GM21447 (cell line): ENCODE results near the gene IZUMO2.

ENCODE experiments used
- ATAC-seq: cut with Tn5 transposase; IDR thresholded peaks from one replicate; pipeline ENCODE4 v1.9.1; 2021; ENCODE audit not compliant: unreplicated experiment

Gene IZUMO2

GRCh38 chr19:50162988-50163387 is at the start of gene IZUMO2:
TSS of gene IZUMO2 (minus strand) at chr19:50163281. CDS start at chr19:50163194, 87 bp downstream.
- no peak for ATAC-seq

GRCh38 chr19:50210425-50210824 is 47.3 kb upstream of the IZUMO2 start:
- ATAC-seq, result no peak

GRCh38 chr19:50209131-50209530 is 46.0 kb upstream of the IZUMO2 start:
- no peak for ATAC-seq

- ATAC-seq, result no peak
Observed at GRCh38 chr19:50207730-50208129, 44.6 kb upstream of the IZUMO2 start.

DNA sequence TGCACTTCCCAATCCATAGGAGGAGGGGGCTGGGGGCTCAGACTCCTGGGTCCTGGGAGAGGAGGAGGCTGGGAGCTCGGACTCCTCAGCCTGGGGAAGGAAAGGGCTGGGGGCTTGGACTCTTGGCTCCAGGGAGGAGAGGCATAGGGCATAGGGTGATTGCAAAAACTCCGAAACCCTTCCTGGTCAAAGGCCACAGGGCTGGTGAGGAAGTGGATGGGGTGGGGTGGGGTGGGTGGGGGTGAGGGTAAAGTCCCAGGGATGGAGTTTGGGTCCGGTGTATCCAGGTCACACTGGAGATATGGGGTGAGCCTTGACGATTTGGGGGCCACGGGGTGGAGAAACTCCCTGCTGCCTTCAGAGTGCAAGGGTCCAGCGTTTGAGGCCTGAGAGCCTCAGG is 43.1 kb upstream of the IZUMO2 start:
- ATAC-seq, result no peak

GRCh38 chr19:50205681-50206138 is 42.6 kb upstream of the IZUMO2 start:
- no peak for ATAC-seq

GRCh38 chr19:50204811-50205675 is 42.0 kb upstream of the IZUMO2 start:
- ATAC-seq, result no peak

GRCh38 chr19:50204081-50204428 is 41.0 kb upstream of the IZUMO2 start:
- ATAC-seq, result no peak

DNA sequence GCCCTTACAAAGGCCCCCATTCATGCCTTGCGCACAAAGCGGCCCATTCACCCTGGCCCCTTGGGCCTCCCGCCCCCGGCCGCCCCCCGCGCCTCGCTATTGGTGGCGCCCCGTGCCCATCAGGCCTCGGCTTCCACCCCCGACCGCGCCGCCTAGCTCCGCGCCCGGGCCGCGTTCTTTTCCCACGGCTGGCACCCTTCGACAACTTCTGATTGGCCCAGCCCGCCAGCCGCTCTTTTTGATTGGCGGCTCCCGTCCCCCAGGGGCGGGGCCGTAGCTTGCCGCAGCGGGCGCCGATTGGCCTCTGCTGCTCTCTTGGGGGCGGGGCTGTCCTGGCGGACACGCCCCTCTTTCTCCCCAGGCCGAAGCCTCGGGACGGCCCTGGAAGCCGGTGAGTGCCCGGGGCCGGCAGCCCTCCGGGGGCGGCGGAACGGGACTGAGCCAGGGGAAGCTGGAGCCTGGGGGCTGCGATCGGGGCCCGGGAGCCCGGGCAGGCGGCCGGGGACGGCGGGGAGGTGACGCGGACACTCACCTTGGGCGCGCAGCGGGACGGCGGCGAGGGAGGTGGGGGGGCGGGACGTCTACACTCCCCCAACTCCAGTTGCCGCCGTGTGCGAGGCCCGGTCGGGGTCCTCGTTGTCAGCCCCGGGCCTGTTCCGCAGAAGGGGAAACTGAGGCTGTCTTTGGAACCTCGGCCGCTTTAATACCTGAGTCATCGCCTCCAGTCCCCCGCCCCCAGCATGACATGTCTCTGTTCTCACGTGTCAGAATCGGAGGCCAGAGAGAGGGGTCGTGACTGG is 40.4 kb upstream of the IZUMO2 start, which contains the start of gene MYH14:
Gene MYH14 (plus strand): TSS at position 342 of the 800 bp plus-strand sequence. CDS start 6,744 bp downstream, outside the sequence.
- no peak for ATAC-seq

DNA sequence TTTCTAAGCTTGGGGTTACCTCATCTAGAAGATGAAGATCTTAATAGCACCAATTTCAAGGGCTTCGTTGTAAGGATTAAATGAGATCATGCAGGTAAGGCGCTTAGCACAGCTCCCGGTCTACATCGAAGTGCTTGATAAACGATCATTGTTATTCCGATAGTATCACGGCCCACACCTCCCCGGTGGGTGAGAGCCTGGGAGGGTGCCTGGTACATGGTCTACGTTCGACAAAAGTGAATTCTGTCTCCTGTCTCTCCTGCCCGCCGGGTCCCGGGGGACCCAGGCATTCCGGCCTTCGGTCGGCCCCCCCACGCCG is 39.8 kb upstream of the IZUMO2 start:
- ATAC-seq, result no peak

DNA sequence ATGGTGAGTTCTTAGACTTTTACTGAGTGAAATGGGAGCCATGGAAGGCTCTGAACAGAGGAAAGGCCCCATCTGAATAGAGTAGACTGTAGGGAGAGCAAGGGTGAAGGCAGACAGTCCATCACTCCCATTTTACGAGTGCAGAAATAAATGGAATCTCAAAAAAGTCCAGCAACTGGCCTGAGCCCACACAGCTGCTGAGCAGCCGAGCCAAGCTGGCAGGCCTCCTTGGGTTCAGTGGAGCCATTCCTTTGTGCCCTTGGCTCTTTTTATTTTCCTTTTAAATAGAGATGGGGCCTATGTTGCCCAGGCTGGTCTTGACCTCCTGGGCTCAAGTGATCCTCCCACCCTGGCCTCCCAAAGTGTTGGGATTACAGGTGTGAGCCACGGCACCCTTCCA is 39.3 kb upstream of the IZUMO2 start:
- no peak for ATAC-seq

GRCh38 chr19:50199259-50199555 is 36.1 kb upstream of the IZUMO2 start:
- no peak for ATAC-seq

DNA sequence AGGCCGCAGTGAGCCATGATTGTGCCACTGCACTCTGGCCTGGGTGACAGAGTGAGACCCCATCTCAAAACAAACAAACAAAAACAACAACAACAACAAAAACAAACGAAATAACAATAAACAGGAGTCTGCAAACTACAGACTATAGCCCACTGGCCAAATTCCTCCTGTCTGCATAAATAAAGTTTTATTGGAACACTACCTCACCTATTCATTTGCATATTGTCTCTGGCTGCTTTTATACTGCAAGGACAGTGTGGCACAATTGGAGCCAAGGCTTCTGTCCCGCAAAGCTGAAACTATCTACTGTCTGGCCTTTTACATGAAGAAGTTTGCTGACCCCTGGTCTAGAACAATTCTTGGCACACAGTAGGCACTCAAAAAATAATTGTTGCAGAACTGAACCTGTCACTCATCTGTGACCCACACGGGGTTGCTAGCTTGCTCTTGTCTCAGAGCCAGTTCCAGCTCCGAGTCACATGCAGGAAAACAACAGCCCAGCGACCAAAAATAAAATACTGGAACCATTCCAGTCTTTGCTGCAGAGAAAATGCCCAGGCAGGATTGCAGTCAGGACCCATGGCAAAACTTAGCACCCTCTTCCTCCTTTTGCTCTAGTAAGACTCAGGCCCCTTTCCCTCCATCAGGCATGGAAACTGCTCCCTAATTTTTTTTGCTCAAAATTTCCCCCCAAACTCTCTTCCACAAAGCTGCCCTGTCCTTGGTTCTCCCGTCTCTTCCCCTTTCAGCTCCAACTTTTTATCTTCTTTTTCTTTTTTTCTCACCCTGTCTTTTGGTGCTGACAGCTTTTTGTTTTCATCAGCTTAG is 35.6 kb upstream of the IZUMO2 start:
- no peak for ATAC-seq

- ATAC-seq, result no peak
Observed at GRCh38 chr19:50197348-50197747, 34.3 kb upstream of the IZUMO2 start.

DNA sequence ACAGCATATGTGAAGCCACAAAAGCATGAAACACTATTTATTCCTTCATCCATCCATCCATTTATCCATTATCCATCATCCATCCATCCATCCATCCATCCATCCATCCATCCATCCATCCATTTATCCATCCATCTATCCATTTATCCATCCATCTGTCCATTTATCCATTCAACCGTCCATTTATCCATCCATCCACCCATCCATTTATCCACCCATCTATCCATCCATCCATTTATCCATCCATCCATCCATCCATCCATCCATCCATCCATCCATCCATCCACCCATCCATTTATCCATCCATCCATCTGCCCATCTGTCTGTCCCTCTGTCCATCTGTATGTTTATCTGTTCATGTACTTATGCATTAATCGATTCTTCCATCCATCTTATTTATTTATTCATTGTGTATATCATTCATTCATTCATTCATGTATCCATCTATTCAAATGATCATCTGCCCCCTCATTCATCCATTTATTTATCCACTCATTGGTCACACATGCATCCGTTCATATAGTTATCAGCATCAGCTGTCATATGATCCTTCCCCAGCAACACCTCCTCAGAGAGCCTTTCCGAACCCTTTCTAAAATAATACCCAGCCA is 33.3 kb upstream of the IZUMO2 start:
- no peak for ATAC-seq

GRCh38 chr19:50195224-50195623 is 32.1 kb upstream of the IZUMO2 start:
- no peak for ATAC-seq

- no peak for ATAC-seq
Observed at GRCh38 chr19:50192463-50193211, 29.6 kb upstream of the IZUMO2 start.

- no peak for ATAC-seq
Observed at GRCh38 chr19:50191216-50191615, 28.1 kb upstream of the IZUMO2 start.

GRCh38 chr19:50190439-50190891 is 27.4 kb upstream of the IZUMO2 start:
- no peak for ATAC-seq

DNA sequence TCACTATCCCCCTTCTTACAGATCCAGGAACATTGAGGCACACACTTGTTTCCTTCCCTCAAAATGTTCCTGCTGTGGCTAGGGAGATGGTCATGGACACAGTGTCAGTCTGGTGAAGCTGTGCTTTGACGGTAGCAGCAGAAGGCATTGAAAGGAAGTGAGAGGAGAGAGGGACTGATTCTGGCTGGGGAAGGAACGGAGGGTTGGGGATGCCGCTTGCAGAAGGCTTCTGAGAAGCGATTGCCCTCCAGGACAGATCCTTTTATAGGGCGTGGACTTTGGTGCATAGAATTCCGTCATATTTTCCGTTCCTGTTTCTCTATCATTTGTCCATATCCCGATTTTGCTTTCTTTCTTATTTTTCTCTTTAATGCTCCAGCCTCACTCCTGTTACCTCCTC is 26.2 kb upstream of the IZUMO2 start:
- no peak for ATAC-seq
